ENCODE measurements around the gene KCTD1. TPM values are rescaled to one million over a fixed set of nuclear protein-coding genes. Genes with fewer than 3 reads are reported as not detected.

KCTD1 gene
- total and polyA plus RNA-seq, 9 donors = 10.7 to 31.1 (median 22.5) TPM

DNA sequence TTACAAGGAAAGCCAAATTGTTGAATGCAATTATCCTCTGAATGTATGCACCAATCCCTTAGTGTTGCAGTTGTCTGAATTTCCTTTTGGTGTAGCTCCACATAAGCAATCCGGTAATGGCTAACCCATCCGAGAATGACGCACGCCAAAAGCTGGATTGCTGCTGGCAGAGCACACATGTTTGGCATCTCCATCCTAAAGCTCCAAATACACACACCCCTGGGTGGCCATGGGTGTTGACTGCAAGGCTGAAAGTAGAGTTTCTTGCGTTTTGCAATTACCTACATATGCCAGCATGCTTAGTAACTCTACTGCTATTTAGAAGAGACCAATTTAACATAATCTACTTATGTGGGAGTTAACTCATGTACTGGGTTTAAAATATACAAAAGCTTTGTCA, 53.1 kb downstream of the KCTD1 start:
- Histone ChIP-seq H3K9me3 (no peaks in the 10 kb centered on the region), H3K27ac (no peak overlapping the region), H3K4me1 (ENCODE audit: insufficient read depth) (no peaks in the 10 kb centered on the region), H3K27me3 (no peaks in the 10 kb centered on the region), H3K4me3 (no peak overlapping the region), H3K36me3 (no peaks in the 10 kb centered on the region)
- no peak for TF ChIP-seq CTCF (IDR thresholded peaks at IDR 0.05)
- 94 to 99% (median 98%) methylated on average over 5 of the region's 5 CpGs for WGBS, 3 donors
- intact Hi-C loops (cut with DNase I) = no loop called here
- no peak for DNase-seq

- 88 to 93% (median 88%) methylated on average over 3 of the region's 3 CpGs for WGBS, 3 donors
- DNase-seq = no peak
- no peaks in the 10 kb centered on the region for H3K9me3 ChIP-seq
- no peak overlapping the region for H3K27ac ChIP-seq
- H3K4me1 ChIP-seq (ENCODE audit: insufficient read depth) = no peaks in the 10 kb centered on the region
- intact Hi-C loops (cut with DNase I) = no loop called here
- no peaks in the 10 kb centered on the region for H3K36me3 ChIP-seq
- H3K4me3 ChIP-seq = no peak overlapping the region
- H3K27me3 ChIP-seq = no peaks in the 10 kb centered on the region
- no peak for TF ChIP-seq POLR2A (IDR thresholded peaks at IDR 0.05)
Observed at GRCh38 chr18:26493021-26493420, 55.3 kb downstream of the KCTD1 start.

DNA sequence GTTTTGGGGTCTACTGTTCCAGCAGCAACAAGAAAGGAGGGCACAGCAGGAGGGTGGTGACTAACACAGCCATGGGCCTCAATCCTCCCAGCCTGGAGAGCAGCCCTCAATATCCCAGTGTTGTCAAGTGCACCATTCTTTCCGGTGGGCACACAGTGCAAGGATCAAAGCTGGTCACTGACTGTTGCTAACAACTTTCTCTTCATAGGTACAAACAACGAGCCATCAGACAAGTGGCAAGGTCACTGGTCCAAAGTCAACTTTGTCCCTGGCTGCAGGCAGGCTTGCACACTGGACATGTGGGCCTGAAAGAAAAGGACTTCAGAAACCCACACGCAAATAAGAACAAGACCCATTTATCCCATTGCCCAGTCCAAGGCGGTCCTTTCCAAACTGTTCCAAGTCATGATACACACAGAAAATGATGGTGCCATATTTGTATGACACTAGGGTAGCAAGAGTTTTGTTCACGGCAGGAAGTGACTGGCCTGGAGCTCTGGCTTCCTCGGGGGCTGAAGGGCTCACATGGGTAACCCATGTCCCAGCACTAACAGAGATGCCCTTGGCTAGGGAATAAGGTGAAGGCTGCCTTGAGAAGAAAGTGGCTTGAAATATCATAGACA, 57.0 kb downstream of the KCTD1 start:
- intact Hi-C loops (cut with DNase I) = no loop called here
- no peak for DNase-seq
- no peaks in the 10 kb centered on the region for H3K9me3 ChIP-seq
- no peaks in the 10 kb centered on the region for H3K4me1 ChIP-seq (ENCODE audit: insufficient read depth)
- no peaks in the 10 kb centered on the region for H3K27me3 ChIP-seq
- H3K4me3 ChIP-seq = no peak overlapping the region
- H3K36me3 ChIP-seq = no peaks in the 10 kb centered on the region
- 94 to 98% (median 96%) methylated on average over 6 of the region's 6 CpGs for WGBS, 3 donors
- no peak overlapping the region for H3K27ac ChIP-seq
- no peak for TF ChIP-seq POLR2A (IDR thresholded peaks at IDR 0.05)

DNA sequence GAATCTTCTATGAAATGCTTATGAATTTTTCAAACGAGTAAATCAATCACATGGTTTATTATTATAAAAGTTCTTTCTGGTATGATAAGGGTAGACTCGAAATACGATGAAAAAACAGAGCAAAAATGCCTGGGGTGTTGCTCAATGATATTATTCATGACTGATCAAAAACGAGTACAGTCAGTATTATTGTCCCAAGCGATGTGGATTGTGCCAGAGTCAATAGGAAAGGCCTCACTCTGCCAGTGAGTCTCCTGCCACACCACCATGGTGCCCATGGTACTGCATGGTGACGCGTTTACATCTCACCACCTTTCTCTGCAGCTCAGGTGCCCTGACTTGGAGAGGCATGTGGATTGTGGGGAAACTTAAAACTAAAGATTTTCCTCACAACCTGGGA, 58.5 kb downstream of the KCTD1 start:
- no peak for DNase-seq
- Histone ChIP-seq H3K36me3 (no peaks in the 10 kb centered on the region), H3K27me3 (no peaks in the 10 kb centered on the region), H3K27ac (no peak overlapping the region), H3K4me3 (no peak overlapping the region), H3K4me1 (ENCODE audit: insufficient read depth) (no peaks in the 10 kb centered on the region), H3K9me3 (no peaks in the 10 kb centered on the region)
- WGBS, 3 donors = 88 to 93% (median 90%) methylated on average over 7 of the region's 7 CpGs
- no peak for TF ChIP-seq EP300 (IDR thresholded peaks at IDR 0.05)
- no peak for TF ChIP-seq POLR2A (IDR thresholded peaks at IDR 0.05)
- no peak for TF ChIP-seq CTCF (IDR thresholded peaks at IDR 0.05)
- intact Hi-C loops (cut with DNase I) = no loop called here

DNA sequence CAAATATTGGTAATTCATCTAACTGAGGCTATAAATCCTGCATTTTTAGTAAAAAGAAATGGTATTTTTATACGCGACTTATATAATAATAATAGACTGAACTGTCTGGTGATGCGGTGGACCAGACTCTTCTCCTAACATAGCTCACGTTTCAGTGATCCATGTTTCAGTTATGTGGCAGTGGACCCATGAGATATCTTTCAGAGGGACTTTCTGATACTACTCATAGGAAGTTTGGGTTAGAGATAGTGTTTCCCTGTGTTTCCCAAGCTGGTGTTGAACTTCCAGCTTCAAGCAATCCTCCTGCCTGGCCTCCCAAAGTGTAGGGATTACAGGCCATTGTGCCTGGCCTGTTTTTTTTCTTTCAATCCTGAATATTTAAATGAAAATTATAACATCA, 59.2 kb downstream of the KCTD1 start:
- no peak overlapping the region for H3K27ac ChIP-seq
- no peaks in the 10 kb centered on the region for H3K36me3 ChIP-seq
- WGBS, 3 donors = 93 to 98% (median 94%) methylated on average over 4 of the region's 4 CpGs
- no peaks in the 10 kb centered on the region for H3K27me3 ChIP-seq
- TF ChIP-seq POLR2A (IDR thresholded peaks at IDR 0.05) = no peak
- no peak for TF ChIP-seq CTCF (IDR thresholded peaks at IDR 0.05)
- TF ChIP-seq EP300 (IDR thresholded peaks at IDR 0.05) = no peak
- intact Hi-C loops (cut with DNase I) = no loop called here
- H3K9me3 ChIP-seq = no peaks in the 10 kb centered on the region
- no peak overlapping the region for H3K4me3 ChIP-seq
- H3K4me1 ChIP-seq (ENCODE audit: insufficient read depth) = no peaks in the 10 kb centered on the region
- DNase-seq = no peak

All from ovary (tissue), 9 donors.